ENCODE results near the gene TASP1.

GRCh38 chr20:13464702-13465101 is 174.0 kb downstream of the TASP1 start:
- TF ChIP-seq CTCF (IDR thresholded peaks at IDR 0.05) = no peak
- no peak for TF ChIP-seq POLR2A (IDR thresholded peaks at IDR 0.05; ENCODE audit: low read depth)

All from esophagus muscularis mucosa (tissue), 3 donors.